GM12878 (cell line): ENCODE results near the gene ZNF407. TPM values are rescaled to one million over a fixed set of nuclear protein-coding genes. Genes with fewer than 3 reads are reported as not detected.

ENCODE experiments used
- ATAC-seq: fragments of 200-7000 bp; cut with Tn5 transposase; 3 replicates; pipeline ENCODE4 v1.9.1; 2020; ENCODE audit warnings: mild to moderate bottlenecking, moderate library complexity
- BruUV-seq: library from RNA; stranded (reverse); fragments of 400-500 nt; replicated peaks from 2 replicates; lab custom pipeline; 2021; lab: Mats Ljungman, UMichigan
- CTCF ChIA-PET: fragments of 300-600 bp; sonication (Branson Sonifier 250); formaldehyde crosslinking; extraction: SDS; loops from one replicate; lab custom pipeline; 2021; ENCODE audit warnings: inconsistent platforms; lab: Yijun Ruan, JAX
- POLR2A ChIA-PET: fragments of 350-600 bp; formaldehyde crosslinking; extraction: SDS; loops from one replicate; lab custom pipeline; 2021; ENCODE audit warnings: inconsistent platforms; lab: Charles Lee
- RAD21 ChIA-PET: fragments of 300-600 bp; sonication (Branson Sonifier 250); formaldehyde crosslinking; loops from one replicate; lab custom pipeline; 2023; ENCODE audit warnings: antibody characterized with exemption; ENCODE audit not compliant: unreplicated experiment; lab: Charles Lee
- SMC1A ChIA-PET: fragments of 300-600 bp; sonication (Branson Sonifier 250); formaldehyde crosslinking; loops from one replicate; lab custom pipeline; 2023; ENCODE audit not compliant: unreplicated experiment, uncharacterized antibody; lab: Charles Lee
- DNase-seq: peaks from one replicate; pipeline ENCODE4 v3.0.0-alpha.2; 2011; ENCODE audit warnings: low read depth, low spot score
- FAIRE-seq: peaks from 3 replicates; lab custom pipeline; 2011; peaks lifted over from hg19 to GRCh38; lab: Jason Lieb, UNC
- H2AFZ ChIP-seq: 2 replicates; pipeline ENCODE4 v1.6.0; 2011; ENCODE audit warnings: low read depth, low read length, control low read depth; ENCODE audit not compliant: control insufficient read depth
- H3K27ac ChIP-seq: 2 replicates; pipeline ENCODE4 v1.5.1; 2011; ENCODE audit warnings: control low read depth; ENCODE audit not compliant: control insufficient read depth, insufficient read depth
- H3K27me3 ChIP-seq, 2 experiments: replicated peaks in 1 of 2; 2 replicates each; pipeline versions ENCODE4 v1.6.0 to v1.6.1; 2011; ENCODE audit warnings: low read length in 1 of 2; ENCODE audit not compliant: control insufficient read depth in 2 of 2, insufficient read depth in 2 of 2
- H3K36me3 ChIP-seq, 2 experiments: 2 replicates each; pipeline ENCODE4 v1.5.1; 2011; ENCODE audit warnings: low read length in 1 of 2; ENCODE audit not compliant: control insufficient read depth in 2 of 2, insufficient read depth in 2 of 2
- H3K4me1 ChIP-seq: 2 replicates; pipeline ENCODE4 v1.6.1; 2011; ENCODE audit warnings: mild to moderate bottlenecking, low read length, moderate library complexity, mixed read lengths; ENCODE audit not compliant: control insufficient read depth, insufficient read depth
- H3K4me2 ChIP-seq: 2 replicates; pipeline ENCODE4 v1.6.0; 2011; ENCODE audit warnings: control low read depth; ENCODE audit not compliant: control insufficient read depth, insufficient read depth
- H3K4me3 ChIP-seq: fragments of 200-600 bp; sonication (generic); 2 replicates; pipeline ENCODE4 v1.5.1; 2016
- H3K79me2 ChIP-seq: 2 replicates; pipeline ENCODE4 v1.6.0; 2011; ENCODE audit warnings: low read length; ENCODE audit not compliant: control insufficient read depth, insufficient read depth
- H3K9ac ChIP-seq: 2 replicates; pipeline ENCODE4 v1.8.0; 2011; ENCODE audit warnings: low read length, control low read depth, mixed read lengths; ENCODE audit not compliant: control insufficient read depth, insufficient read depth
- H3K9me3 ChIP-seq: replicated peaks from 3 replicates; pipeline ENCODE4 v1.5.1; 2011; ENCODE audit warnings: mild to moderate bottlenecking, low read length; ENCODE audit not compliant: control insufficient read depth, insufficient read depth
- H4K20me1 ChIP-seq: 2 replicates; pipeline ENCODE4 v1.6.0; 2011; ENCODE audit not compliant: control insufficient read depth, insufficient read depth
- ASH2L ChIP-seq: fragments of 300-600, 200-600 bp; sonication (generic); IDR thresholded peaks from 2 replicates; pipeline ENCODE4 v1.6.1; 2017; ENCODE audit warnings: low read depth, mild to moderate bottlenecking, borderline replicate concordance
- BCL11A ChIP-seq: IDR thresholded peaks from 2 replicates; pipeline ENCODE4 v1.6.1; 2011; ENCODE audit warnings: low read depth, low read length
- BCL3 ChIP-seq: IDR thresholded peaks from 2 replicates; pipeline ENCODE4 v1.6.1; 2011; ENCODE audit warnings: borderline replicate concordance, low read depth, mild to moderate bottlenecking, moderate library complexity, low read length; ENCODE audit not compliant: insufficient read depth, poor library complexity, severe bottlenecking
- CBFB ChIP-seq: IDR thresholded peaks from 2 replicates; pipeline ENCODE4 v1.6.1; 2016; ENCODE audit warnings: antibody characterized with exemption, low read depth
- CHD1 ChIP-seq: IDR thresholded peaks from 2 replicates; pipeline ENCODE4 v1.6.1; 2012; ENCODE audit warnings: low read depth, low read length, improper control_type of control experiment
- FOXM1 ChIP-seq: IDR thresholded peaks from 2 replicates; pipeline ENCODE4 v1.6.1; 2012; ENCODE audit warnings: low read depth, mild to moderate bottlenecking, inconsistent platforms, low read length, moderate library complexity
- IKZF1 ChIP-seq: fragments of 450-650 bp; conservative IDR thresholded peaks from 2 replicates; pipeline ENCODE4 v1.6.1; 2017; ENCODE audit warnings: antibody characterized with exemption, mild to moderate bottlenecking
- IRF3 ChIP-seq: fragments of 450-650 bp; IDR thresholded peaks from 2 replicates; pipeline ENCODE4 v1.6.1; 2014; ENCODE audit warnings: mild to moderate bottlenecking
- NR2C1 ChIP-seq: fragments of 450-650 bp; IDR thresholded peaks from 2 replicates; pipeline ENCODE4 v1.6.1; 2017; ENCODE audit warnings: antibody characterized with exemption, mild to moderate bottlenecking, moderate library complexity
- PML ChIP-seq: IDR thresholded peaks from 2 replicates; pipeline ENCODE4 v1.6.1; 2012; ENCODE audit warnings: low read length, inconsistent platforms
- POU2F2 ChIP-seq: IDR thresholded peaks from 3 replicates; pipeline ENCODE4 v1.6.1; 2011; ENCODE audit warnings: low read depth, mild to moderate bottlenecking, low read length, borderline replicate concordance
- SIX5 ChIP-seq: IDR thresholded peaks from 2 replicates; pipeline ENCODE4 v1.6.1; 2011; ENCODE audit warnings: mild to moderate bottlenecking, low read depth, low read length, moderate library complexity; ENCODE audit not compliant: severe bottlenecking
- SMARCA5 ChIP-seq: fragments of 450-650 bp; IDR thresholded peaks from 2 replicates; pipeline ENCODE4 v1.6.1; 2017; ENCODE audit warnings: mild to moderate bottlenecking
- TARDBP ChIP-seq: IDR thresholded peaks from 2 replicates; pipeline ENCODE4 v1.6.1; 2016; ENCODE audit warnings: borderline replicate concordance
- ZNF622 ChIP-seq: fragments of 450-650 bp; IDR thresholded peaks from 2 replicates; pipeline ENCODE4 v1.6.1; 2017; ENCODE audit warnings: mild to moderate bottlenecking, inconsistent platforms
- ZZZ3 ChIP-seq: IDR thresholded peaks from 2 replicates; pipeline ENCODE4 v1.6.1; 2011; ENCODE audit warnings: low read depth; ENCODE audit not compliant: control insufficient read depth, insufficient read length
- WGBS: methylation state at CpG from one replicate; pipeline ENCODE4 v1.1.6; 2016; ENCODE audit warnings: low lambda C conversion rate; ENCODE audit not compliant: insufficient replicate concordance, insufficient coverage; ENCODE audit errors: missing lambda C conversion rate; 5-methylcytosine and 5-hydroxymethylcytosine counted together
- in situ Hi-C: fragments of 300-500 bp; cut with MboI; formaldehyde crosslinking; loops from 9 replicates; pipeline ENCODE4 v1.14.3; 2018; ENCODE audit warnings: mixed read lengths
- intact Hi-C: fragments of 100-400 bp; cut with micrococcal nuclease; formaldehyde crosslinking; loops from one replicate; pipeline ENCODE4 v1.14.2; 2022; ENCODE audit not compliant: unreplicated experiment
- polyA plus RNA-seq, 11 experiments: library from polyadenylated mRNA; depleted of rRNA in 4 of 11; unstranded in 6 of 11; stranded (reverse) in 5 of 11; fragments of >200 nt; fragmentation: Nextera tagmentation in 4 of 11; fragmentation: Illumina TruSeq in 1 of 11; extraction: Ambion mirVana in 4 of 11; extraction: Trizol in 1 of 11; gene quantifications; 1 replicate in 1 of 11; 2 replicates in 10 of 11; pipeline versions ENCODE4 v1.2.1 to v1.2.3, GENCODE V29; 2011 to 2016; ENCODE audit warnings: inconsistent platforms in 2 of 11, missing spikeins in 2 of 11, low read depth in 1 of 11
- total RNA-seq, 4 experiments: library from RNA; depleted of rRNA in 3 of 4; stranded (reverse); fragments of >200 nt in 3 of 4; fragmentation: Illumina TruSeq in 1 of 4; extraction: Trizol in 1 of 4; gene quantifications; 2 replicates each; pipeline versions ENCODE4 v1.2.1 to v1.2.3, GENCODE V29; 2013 to 2021

Gene ZNF407
- total and polyA plus RNA-seq, 10 of the 15 experiments (the other 5 are each of a cell fraction or from before 2014, with no cell fraction given), result 0.69 to 11.6 (median 5.3) TPM

- Histone ChIP-seq H3K4me2 (no peak overlapping the region), H3K36me3 (no peaks in the 10 kb centered on the region), H3K27ac (no peak overlapping the region), H4K20me1 (no peaks in the 10 kb centered on the region), H3K27me3 (no peaks in the 10 kb centered on the region), H3K9ac (no peak overlapping the region), H2AFZ (no peak overlapping the region), H3K9me3 (no peaks in the 10 kb centered on the region), H3K4me3 (no peak overlapping the region), H3K4me1 (no peaks in the 10 kb centered on the region), H3K79me2 (no peaks in the 10 kb centered on the region)
- intact Hi-C loops, result no loop called here
- no peak for TF ChIP-seq ZZZ3
- TF ChIP-seq CBFB, result no peak
- TF ChIP-seq FOXM1, result no peak
- TF ChIP-seq ZNF622, result no peak
- no peak for TF ChIP-seq CHD1
- no peak for TF ChIP-seq TARDBP
- no peak for TF ChIP-seq SMARCA5
- TF ChIP-seq PML, result no peak
- no peak for TF ChIP-seq IKZF1
- TF ChIP-seq POU2F2, result no peak
- no peak for TF ChIP-seq SIX5
- TF ChIP-seq NR2C1, result no peak
- no peak for TF ChIP-seq BCL3
- TF ChIP-seq ASH2L, result no peak
- TF ChIP-seq BCL11A, result no peak
- no peak for TF ChIP-seq IRF3
- ChIA-PET RAD21 (no interaction called here), SMC1A (interaction anchor here (0.6 kb wide), 1 partner anchor 684 kb away, joined by 3 read pairs; no protein-coding TSS in a partner anchor), CTCF (interaction anchor here (2.0 kb wide), 1 partner anchor 13 kb away, joined by 4 read pairs; no protein-coding TSS in a partner anchor), POLR2A (no interaction called here)
- no TSS peak for BruUV-seq
- FAIRE-seq, result no peak
- no peak for ATAC-seq
- in situ Hi-C loops, result no loop called here
- no peak for DNase-seq
- 91% methylated on average over 9 of the region's 11 CpGs for WGBS
Observed at GRCh38 chr18:74929110-74929509, 331.4 kb downstream of the ZNF407 start.
